ENCODE data around the gene ALDH3B1.

Gene ALDH3B1

GRCh38 chr11:67998150-67999045 lies 11.7 kb upstream of the ALDH3B1 start:
- TF ChIP-seq, protein P1, sequence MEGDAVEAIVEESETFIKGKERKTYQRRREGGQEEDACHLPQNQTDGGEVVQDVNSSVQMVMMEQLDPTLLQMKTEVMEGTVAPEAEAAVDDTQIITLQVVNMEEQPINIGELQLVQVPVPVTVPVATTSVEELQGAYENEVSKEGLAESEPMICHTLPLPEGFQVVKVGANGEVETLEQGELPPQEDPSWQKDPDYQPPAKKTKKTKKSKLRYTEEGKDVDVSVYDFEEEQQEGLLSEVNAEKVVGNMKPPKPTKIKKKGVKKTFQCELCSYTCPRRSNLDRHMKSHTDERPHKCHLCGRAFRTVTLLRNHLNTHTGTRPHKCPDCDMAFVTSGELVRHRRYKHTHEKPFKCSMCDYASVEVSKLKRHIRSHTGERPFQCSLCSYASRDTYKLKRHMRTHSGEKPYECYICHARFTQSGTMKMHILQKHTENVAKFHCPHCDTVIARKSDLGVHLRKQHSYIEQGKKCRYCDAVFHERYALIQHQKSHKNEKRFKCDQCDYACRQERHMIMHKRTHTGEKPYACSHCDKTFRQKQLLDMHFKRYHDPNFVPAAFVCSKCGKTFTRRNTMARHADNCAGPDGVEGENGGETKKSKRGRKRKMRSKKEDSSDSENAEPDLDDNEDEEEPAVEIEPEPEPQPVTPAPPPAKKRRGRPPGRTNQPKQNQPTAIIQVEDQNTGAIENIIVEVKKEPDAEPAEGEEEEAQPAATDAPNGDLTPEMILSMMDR (IDR thresholded peaks at IDR 0.05), result no peak

DNA sequence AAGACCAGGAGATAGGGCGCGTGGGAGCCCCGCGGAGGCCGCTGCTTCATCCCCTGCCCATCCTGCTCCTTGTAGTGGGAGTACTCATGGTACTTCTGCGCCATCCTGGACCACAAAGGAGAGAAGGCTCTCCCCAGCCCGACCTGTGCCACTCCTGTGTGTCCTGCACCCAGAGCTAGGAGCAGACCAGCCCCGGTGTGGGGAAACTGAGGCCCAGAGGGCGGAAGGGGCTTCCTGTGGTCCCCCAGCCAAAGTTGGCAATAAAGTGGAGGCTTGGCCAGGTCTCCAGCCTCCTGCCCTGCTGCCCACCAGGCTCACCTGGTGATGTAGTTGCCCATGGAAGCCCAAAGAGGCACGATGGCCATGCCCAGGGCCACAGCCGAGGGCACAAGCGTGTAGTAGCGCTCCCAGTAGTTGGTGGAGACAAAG lies 10.9 kb upstream of the ALDH3B1 start:
- TF ChIP-seq, protein P1 (IDR thresholded peaks at IDR 0.05), result no peak

- TF ChIP-seq, protein P1 (IDR thresholded peaks at IDR 0.05), result no peak
Measured at GRCh38 chr11:67999704-68000103, 10.4 kb upstream of the ALDH3B1 start.

DNA sequence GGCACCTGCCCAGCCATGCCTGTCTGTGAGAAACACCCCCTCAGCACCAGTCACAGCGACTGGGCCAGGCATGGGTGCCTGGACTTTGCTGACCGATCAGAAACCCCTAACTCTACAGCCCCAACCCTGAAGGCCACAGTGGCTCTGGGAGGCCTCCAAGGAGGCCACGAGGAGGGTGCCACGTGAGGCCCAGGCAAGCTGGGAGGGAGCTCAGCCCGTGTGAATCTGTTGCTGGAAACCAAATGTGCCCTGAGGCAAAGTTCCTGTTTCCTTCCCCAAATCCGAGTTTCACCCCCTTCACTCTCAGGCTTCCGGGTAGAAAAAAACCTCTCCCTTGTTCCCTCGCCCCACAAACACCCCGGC lies 7.6 kb upstream of the ALDH3B1 start:
- TF ChIP-seq, protein P1 (IDR thresholded peaks at IDR 0.05), result no peak

DNA sequence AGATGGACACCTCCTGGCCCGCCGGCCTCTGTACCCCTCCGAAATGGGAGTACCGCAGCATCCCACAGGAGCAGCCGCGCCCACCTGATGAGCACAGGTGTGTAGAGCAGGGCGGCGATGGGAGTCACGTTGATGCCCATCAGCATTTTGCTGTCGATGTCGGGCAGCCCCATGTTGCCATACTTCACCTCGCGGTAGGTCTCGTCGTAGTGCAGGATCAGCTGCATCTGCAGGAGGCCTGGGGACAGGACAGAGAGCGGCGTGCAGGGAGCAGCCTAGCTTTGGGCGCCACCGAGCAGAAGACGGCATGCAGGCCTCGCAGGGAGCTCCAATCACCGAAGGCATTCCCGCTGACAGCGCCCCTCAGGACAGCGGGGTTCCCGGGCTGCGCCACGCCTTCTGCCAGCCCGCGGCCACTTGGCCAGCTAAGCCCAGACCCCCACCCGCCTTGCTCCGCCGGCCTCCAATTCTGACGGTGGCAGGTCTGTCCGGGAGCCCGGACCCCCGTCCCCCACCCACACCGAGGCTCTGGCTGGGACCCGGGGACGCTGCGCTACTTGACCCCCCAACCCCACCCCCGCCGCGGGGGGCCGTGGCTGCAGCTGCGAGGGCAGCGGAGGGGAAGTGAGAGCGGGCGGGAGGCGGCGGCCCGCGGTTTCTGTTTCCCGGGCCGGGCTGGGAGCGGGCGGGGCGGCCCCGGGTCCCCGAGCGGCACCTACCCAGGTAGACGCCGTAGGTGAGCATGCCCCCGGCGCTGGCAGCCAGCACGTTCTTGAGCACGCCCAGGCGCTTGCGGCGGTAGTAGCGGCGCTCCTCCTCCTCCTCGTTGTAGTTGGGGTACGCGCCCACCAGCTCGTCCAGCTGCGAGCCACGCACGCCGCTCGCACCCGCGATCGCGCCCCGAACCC lies 6.9 kb upstream of the ALDH3B1 start:
- TF ChIP-seq, protein P1 (IDR thresholded peaks at IDR 0.05), result no peak

GRCh38 chr11:68003846-68004550 lies 6.1 kb upstream of the ALDH3B1 start, which contains the start of gene UNC93B1:
TSS of gene UNC93B1 (minus strand) at chr11:68004097. CDS start at chr11:68004043, 54 bp downstream.
- TF ChIP-seq, protein P1 (IDR thresholded peaks at IDR 0.05), result no peak
